Mammary epithelial cell (primary cell): ENCODE results near the gene IL26.

Source experiments
- CTCF ChIP-seq, 2 donors: IDR thresholded peaks in 1 of 2; conservative IDR thresholded peaks in 1 of 2; 2 replicates each; pipeline ENCODE4 v1.5.1; 2011 to 2012; ENCODE audit warnings: inconsistent platforms in 2 of 2, low read length in 2 of 2, mild to moderate bottlenecking in 2 of 2, control low read depth in 1 of 2, low read depth in 1 of 2; ENCODE audit not compliant: insufficient read depth in 1 of 2; ENCODE audit errors: extremely low read depth in 1 of 2
- EZH2 ChIP-seq: IDR thresholded peaks from 2 replicates; pipeline ENCODE4 v1.6.1; 2012; ENCODE audit warnings: low read length, inconsistent platforms, borderline replicate concordance

- TF ChIP-seq EZH2 (no peak), CTCF (conservative IDR thresholded peaks at IDR 0.05 in 1 of 2, IDR thresholded peaks at IDR 0.05 in 1 of 2; ENCODE audit: extremely low read depth in 1 of 2, insufficient read depth in 1 of 2, low read depth in 1 of 2, low read length in 2 of 2) (peak; percentile 49 to 75)
Observed at GRCh38 chr12:68158432-68158831, 67.2 kb downstream of the IL26 start.
